Measurements from ENCODE around the gene CEP68. TPM values are rescaled to one million over a fixed set of nuclear protein-coding genes. Genes with fewer than 3 reads are reported as not detected.

The CEP68 gene
- total and polyA plus RNA-seq, 2 donors (not counting 1 experiment from before 2014, with no cell fraction given): 8.5 to 12.7 TPM

DNA sequence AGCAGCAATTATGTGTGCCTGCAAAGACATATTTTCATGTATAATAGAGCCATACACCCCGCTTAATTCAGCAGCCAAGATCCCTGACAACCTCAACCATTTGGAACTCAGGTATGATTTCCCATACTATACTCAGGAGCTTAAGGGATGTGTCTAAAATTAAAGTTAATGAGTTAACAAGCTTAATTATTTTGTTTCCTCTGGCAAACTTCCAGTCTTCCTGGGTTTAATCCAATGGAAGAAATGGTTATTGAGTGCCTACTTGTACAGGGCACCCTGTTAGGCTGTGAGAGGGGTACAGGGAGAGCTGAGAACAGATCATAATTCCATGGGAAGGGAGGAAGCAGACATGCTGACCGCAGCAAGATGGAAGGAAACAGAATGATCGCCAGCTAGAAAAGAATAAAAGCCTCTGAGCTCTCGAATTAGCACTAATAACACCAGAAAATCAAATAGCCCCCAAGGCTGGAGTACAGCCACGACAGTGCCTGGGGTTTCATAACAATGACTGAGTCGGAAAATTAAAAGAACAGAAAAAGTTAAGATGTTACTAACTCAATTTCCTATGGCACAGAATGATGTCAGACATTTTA, 20.8 kb upstream of the CEP68 start:
- H3K4me1 ChIP-seq (ENCODE audit: control insufficient read depth, extremely low read depth, insufficient read depth, low read length): no peaks in the 10 kb centered on the region
- no peaks in the 10 kb centered on the region for H3K9me3 ChIP-seq (ENCODE audit: control insufficient read depth, insufficient read depth, low read depth, low read length)
- DNase-seq (ENCODE audit: low read depth in 2 of 2): no peak
- no peak overlapping the region for H3K9ac ChIP-seq (ENCODE audit: insufficient read depth, low read length)
- H3K27me3 ChIP-seq (ENCODE audit: control insufficient read depth, insufficient read depth, low read length): peaks cover 2% of the 10 kb centered on the region
- H3K4me2 ChIP-seq (ENCODE audit: extremely low read depth, insufficient read depth, low read length): no peak overlapping the region
- no peak overlapping the region for H2AFZ ChIP-seq (ENCODE audit: low read length)
- H3K27ac ChIP-seq (ENCODE audit: insufficient read depth, low read length): no peak overlapping the region
- TF ChIP-seq, protein P1, sequence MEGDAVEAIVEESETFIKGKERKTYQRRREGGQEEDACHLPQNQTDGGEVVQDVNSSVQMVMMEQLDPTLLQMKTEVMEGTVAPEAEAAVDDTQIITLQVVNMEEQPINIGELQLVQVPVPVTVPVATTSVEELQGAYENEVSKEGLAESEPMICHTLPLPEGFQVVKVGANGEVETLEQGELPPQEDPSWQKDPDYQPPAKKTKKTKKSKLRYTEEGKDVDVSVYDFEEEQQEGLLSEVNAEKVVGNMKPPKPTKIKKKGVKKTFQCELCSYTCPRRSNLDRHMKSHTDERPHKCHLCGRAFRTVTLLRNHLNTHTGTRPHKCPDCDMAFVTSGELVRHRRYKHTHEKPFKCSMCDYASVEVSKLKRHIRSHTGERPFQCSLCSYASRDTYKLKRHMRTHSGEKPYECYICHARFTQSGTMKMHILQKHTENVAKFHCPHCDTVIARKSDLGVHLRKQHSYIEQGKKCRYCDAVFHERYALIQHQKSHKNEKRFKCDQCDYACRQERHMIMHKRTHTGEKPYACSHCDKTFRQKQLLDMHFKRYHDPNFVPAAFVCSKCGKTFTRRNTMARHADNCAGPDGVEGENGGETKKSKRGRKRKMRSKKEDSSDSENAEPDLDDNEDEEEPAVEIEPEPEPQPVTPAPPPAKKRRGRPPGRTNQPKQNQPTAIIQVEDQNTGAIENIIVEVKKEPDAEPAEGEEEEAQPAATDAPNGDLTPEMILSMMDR (conservative IDR thresholded peaks at IDR 0.05 in 1 of 2, IDR thresholded peaks at IDR 0.05 in 1 of 2; ENCODE audit: low read depth in 1 of 2, low read length in 2 of 2): no peak
- TF ChIP-seq EZH2 (IDR thresholded peaks at IDR 0.05; ENCODE audit: low read length, missing control alignments): no peak
- H3K36me3 ChIP-seq (ENCODE audit: control insufficient read depth, insufficient read depth, low read length): no peaks in the 10 kb centered on the region
- H3K79me2 ChIP-seq (ENCODE audit: control insufficient read depth, insufficient read depth, low read length): no peaks in the 10 kb centered on the region
- H4K20me1 ChIP-seq (ENCODE audit: control insufficient read depth, extremely low read depth, insufficient read depth, low read length): no peaks in the 10 kb centered on the region
- no peak overlapping the region for H3K4me3 ChIP-seq (replicated peaks in 1 of 4; ENCODE audit: control extremely low read depth in 1 of 4, insufficient read depth in 1 of 4, low read depth in 3 of 4, low read length in 4 of 4)

DNA sequence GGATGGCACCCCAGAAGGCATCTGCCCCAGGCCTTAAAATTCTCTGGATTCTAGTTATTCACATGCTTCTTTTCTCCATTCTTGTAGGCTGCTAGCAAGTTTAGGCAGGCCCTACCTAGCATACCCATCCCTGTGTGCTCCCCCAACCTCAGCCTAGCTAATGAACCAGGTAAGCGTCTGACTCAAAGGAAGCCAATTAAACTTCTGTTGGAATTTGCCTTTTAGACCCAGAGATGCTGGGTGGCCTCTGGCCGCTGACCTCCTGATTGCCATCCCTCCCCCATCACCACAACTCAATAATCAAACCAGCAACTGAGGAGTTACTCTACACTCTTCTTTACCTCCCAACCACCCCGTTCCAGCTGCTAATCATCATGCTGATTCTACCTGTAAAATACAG, 19.0 kb upstream of the CEP68 start:
- Histone ChIP-seq H3K79me2 (ENCODE audit: control insufficient read depth, insufficient read depth, low read length) (no peaks in the 10 kb centered on the region), H3K4me1 (ENCODE audit: control insufficient read depth, extremely low read depth, insufficient read depth, low read length) (no peaks in the 10 kb centered on the region), H4K20me1 (ENCODE audit: control insufficient read depth, extremely low read depth, insufficient read depth, low read length) (no peaks in the 10 kb centered on the region), H3K4me2 (ENCODE audit: extremely low read depth, insufficient read depth, low read length) (no peak overlapping the region), H3K27me3 (ENCODE audit: control insufficient read depth, insufficient read depth, low read length) (no peaks in the 10 kb centered on the region), H3K9me3 (ENCODE audit: control insufficient read depth, insufficient read depth, low read depth, low read length) (no peaks in the 10 kb centered on the region), H3K27ac (ENCODE audit: insufficient read depth, low read length) (no peak overlapping the region), H3K36me3 (ENCODE audit: control insufficient read depth, insufficient read depth, low read length) (no peaks in the 10 kb centered on the region), H3K4me3 (replicated peaks in 1 of 4; ENCODE audit: control extremely low read depth in 1 of 4, insufficient read depth in 1 of 4, low read depth in 3 of 4, low read length in 4 of 4) (no peak overlapping the region), H3K9ac (ENCODE audit: insufficient read depth, low read length) (no peak overlapping the region), H2AFZ (ENCODE audit: low read length) (no peak overlapping the region)
- TF ChIP-seq, protein P1 (conservative IDR thresholded peaks at IDR 0.05 in 1 of 2, IDR thresholded peaks at IDR 0.05 in 1 of 2; ENCODE audit: low read depth in 1 of 2, low read length in 2 of 2): no peak
- no peak for TF ChIP-seq EZH2 (IDR thresholded peaks at IDR 0.05; ENCODE audit: low read length, missing control alignments)
- no peak for DNase-seq (ENCODE audit: low read depth in 2 of 2)

DNA sequence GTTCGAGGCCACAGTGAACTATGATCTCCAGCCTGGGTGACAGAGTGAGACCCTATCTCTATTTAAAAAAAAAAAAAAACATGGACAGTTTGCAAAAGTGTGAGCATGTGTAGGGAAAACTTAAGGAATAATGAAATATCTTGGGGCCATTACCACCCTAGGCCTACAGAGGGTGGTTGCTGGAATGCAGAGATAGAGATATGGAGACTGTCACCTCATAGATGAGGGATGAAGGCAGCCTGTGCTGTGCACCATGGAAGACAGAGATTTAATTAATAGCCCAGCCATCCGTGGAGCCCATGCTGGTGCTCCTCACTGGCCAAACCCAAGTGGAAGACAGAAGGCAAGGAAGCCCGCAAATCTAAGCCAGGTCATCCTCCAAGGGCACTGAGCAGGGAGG, 16.6 kb upstream of the CEP68 start:
- H3K4me2 ChIP-seq (ENCODE audit: extremely low read depth, insufficient read depth, low read length): no peak overlapping the region
- H2AFZ ChIP-seq (ENCODE audit: low read length): no peak overlapping the region
- H3K9ac ChIP-seq (ENCODE audit: insufficient read depth, low read length): no peak overlapping the region
- H3K9me3 ChIP-seq (ENCODE audit: control insufficient read depth, insufficient read depth, low read depth, low read length): no peaks in the 10 kb centered on the region
- H4K20me1 ChIP-seq (ENCODE audit: control insufficient read depth, extremely low read depth, insufficient read depth, low read length): no peaks in the 10 kb centered on the region
- H3K36me3 ChIP-seq (ENCODE audit: control insufficient read depth, insufficient read depth, low read length): no peaks in the 10 kb centered on the region
- H3K27ac ChIP-seq (ENCODE audit: insufficient read depth, low read length): no peak overlapping the region
- no peaks in the 10 kb centered on the region for H3K79me2 ChIP-seq (ENCODE audit: control insufficient read depth, insufficient read depth, low read length)
- no peak for DNase-seq (ENCODE audit: low read depth in 2 of 2)
- TF ChIP-seq EZH2 (IDR thresholded peaks at IDR 0.05; ENCODE audit: low read length, missing control alignments): no peak
- TF ChIP-seq, protein P1 (conservative IDR thresholded peaks at IDR 0.05 in 1 of 2, IDR thresholded peaks at IDR 0.05 in 1 of 2; ENCODE audit: low read depth in 1 of 2, low read length in 2 of 2): no peak
- no peaks in the 10 kb centered on the region for H3K27me3 ChIP-seq (ENCODE audit: control insufficient read depth, insufficient read depth, low read length)
- H3K4me3 ChIP-seq (replicated peaks in 1 of 4; ENCODE audit: control extremely low read depth in 1 of 4, insufficient read depth in 1 of 4, low read depth in 3 of 4, low read length in 4 of 4): no peak overlapping the region
- no peaks in the 10 kb centered on the region for H3K4me1 ChIP-seq (ENCODE audit: control insufficient read depth, extremely low read depth, insufficient read depth, low read length)
